HG03103 (cell line): Measurements from ENCODE around the gene ZFP91.

Source experiments
- ATAC-seq: cut with Tn5 transposase; IDR thresholded peaks from one replicate; pipeline ENCODE4 v1.9.1; 2021; ENCODE audit warnings: low read depth; ENCODE audit not compliant: unreplicated experiment

ZFP91 gene

GRCh38 chr11:58579192-58580129 lies 598 bp downstream of the ZFP91 start:
- ATAC-seq = peak; percentile 37

GRCh38 chr11:58580311-58580710 lies 1.4 kb downstream of the ZFP91 start:
- ATAC-seq = no peak

GRCh38 chr11:58582437-58582836 lies 3.6 kb downstream of the ZFP91 start:
- no peak for ATAC-seq

GRCh38 chr11:58586998-58587397 lies 8.1 kb downstream of the ZFP91 start:
- no peak for ATAC-seq

- no peak for ATAC-seq
These were observed 12.8 kb downstream of the ZFP91 start for GRCh38 chr11:58591659-58592058.

- ATAC-seq = no peak
These were observed 14.1 kb downstream of the ZFP91 start for GRCh38 chr11:58592760-58593472.

- ATAC-seq = no peak
These were observed 16.0 kb downstream of the ZFP91 start for GRCh38 chr11:58594826-58595225.

GRCh38 chr11:58596621-58597020 lies 17.8 kb downstream of the ZFP91 start:
- ATAC-seq = no peak

- ATAC-seq = no peak
These were observed 18.8 kb downstream of the ZFP91 start for GRCh38 chr11:58597486-58598144.

- no peak for ATAC-seq
These were observed 21.6 kb downstream of the ZFP91 start for GRCh38 chr11:58600510-58600909.

- ATAC-seq = no peak
These were observed 28.3 kb downstream of the ZFP91 start for GRCh38 chr11:58606930-58607714.

GRCh38 chr11:58608331-58608730 lies 29.5 kb downstream of the ZFP91 start:
- ATAC-seq = no peak

- ATAC-seq = no peak
These were observed 30.9 kb downstream of the ZFP91 start for GRCh38 chr11:58609723-58610122.

- ATAC-seq = no peak
These were observed 34.4 kb downstream of the ZFP91 start for GRCh38 chr11:58613228-58613627.

GRCh38 chr11:58615559-58615958 lies 36.7 kb downstream of the ZFP91 start:
- no peak for ATAC-seq

- no peak for ATAC-seq
These were observed 37.7 kb downstream of the ZFP91 start for GRCh38 chr11:58616594-58616993.

GRCh38 chr11:58617976-58618557 lies 39.2 kb downstream of the ZFP91 start:
- ATAC-seq = no peak

GRCh38 chr11:58621586-58622262 lies 42.9 kb downstream of the ZFP91 start:
- no peak for ATAC-seq

GRCh38 chr11:58622344-58622743 lies 43.5 kb downstream of the ZFP91 start, which contains the start of gene CNTF:
TSS of gene CNTF (plus strand) at chr11:58622665. CDS start at chr11:58622753, 88 bp downstream.
- ATAC-seq = no peak
